Astrocyte of the cerebellum (primary cell): ENCODE data around the gene TGFBR3.
A peak's percentile ranks its signal among the peaks of the same experiment; 100 is the strongest.

ENCODE experiments used
- DNase-seq: peaks from one replicate; pipeline ENCODE4 v3.0.0-alpha.2; 2011; ENCODE audit warnings: low read depth
- H3K4me3 ChIP-seq: 2 replicates; pipeline ENCODE4 v1.5.1; 2011; ENCODE audit warnings: mild to moderate bottlenecking, low read depth, low read length, moderate library complexity
- in situ Hi-C: cut with HindIII; loops from 2 replicates; pipeline ENCODE4 v1.10.0; 2017; ENCODE audit warnings: low sequenced_read_pairs
- TF ChIP-seq, protein P1 (sequence below): IDR thresholded peaks from 2 replicates; pipeline ENCODE4 v1.5.1; 2012; ENCODE audit warnings: low read length, low read depth, moderate library complexity, mild to moderate bottlenecking; ENCODE audit errors: missing control alignments

Gene TGFBR3

DNA sequence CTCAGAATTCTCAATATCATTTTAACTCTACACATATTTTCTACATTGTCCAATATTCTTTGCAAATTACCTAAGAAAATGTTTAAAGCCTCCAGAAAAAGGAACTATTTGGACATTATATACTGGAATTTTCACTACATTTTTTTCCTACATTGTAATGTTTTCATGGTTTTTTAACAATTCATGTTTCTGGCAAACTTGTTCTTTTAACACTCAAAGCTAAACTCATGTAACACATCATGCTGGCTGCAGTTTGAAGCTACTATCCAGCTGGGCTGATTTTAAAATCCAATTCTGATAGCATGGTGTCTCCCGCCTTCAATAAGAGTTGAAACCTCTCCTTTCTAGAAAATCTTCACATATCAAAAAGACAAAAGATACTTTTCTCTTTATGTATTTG is 52.0 kb downstream of the TGFBR3 start:
- TF ChIP-seq, protein P1, sequence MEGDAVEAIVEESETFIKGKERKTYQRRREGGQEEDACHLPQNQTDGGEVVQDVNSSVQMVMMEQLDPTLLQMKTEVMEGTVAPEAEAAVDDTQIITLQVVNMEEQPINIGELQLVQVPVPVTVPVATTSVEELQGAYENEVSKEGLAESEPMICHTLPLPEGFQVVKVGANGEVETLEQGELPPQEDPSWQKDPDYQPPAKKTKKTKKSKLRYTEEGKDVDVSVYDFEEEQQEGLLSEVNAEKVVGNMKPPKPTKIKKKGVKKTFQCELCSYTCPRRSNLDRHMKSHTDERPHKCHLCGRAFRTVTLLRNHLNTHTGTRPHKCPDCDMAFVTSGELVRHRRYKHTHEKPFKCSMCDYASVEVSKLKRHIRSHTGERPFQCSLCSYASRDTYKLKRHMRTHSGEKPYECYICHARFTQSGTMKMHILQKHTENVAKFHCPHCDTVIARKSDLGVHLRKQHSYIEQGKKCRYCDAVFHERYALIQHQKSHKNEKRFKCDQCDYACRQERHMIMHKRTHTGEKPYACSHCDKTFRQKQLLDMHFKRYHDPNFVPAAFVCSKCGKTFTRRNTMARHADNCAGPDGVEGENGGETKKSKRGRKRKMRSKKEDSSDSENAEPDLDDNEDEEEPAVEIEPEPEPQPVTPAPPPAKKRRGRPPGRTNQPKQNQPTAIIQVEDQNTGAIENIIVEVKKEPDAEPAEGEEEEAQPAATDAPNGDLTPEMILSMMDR: no peak
- no peak for DNase-seq
- no peak overlapping the region for H3K4me3 ChIP-seq
- in situ Hi-C loops: no loop called here

DNA sequence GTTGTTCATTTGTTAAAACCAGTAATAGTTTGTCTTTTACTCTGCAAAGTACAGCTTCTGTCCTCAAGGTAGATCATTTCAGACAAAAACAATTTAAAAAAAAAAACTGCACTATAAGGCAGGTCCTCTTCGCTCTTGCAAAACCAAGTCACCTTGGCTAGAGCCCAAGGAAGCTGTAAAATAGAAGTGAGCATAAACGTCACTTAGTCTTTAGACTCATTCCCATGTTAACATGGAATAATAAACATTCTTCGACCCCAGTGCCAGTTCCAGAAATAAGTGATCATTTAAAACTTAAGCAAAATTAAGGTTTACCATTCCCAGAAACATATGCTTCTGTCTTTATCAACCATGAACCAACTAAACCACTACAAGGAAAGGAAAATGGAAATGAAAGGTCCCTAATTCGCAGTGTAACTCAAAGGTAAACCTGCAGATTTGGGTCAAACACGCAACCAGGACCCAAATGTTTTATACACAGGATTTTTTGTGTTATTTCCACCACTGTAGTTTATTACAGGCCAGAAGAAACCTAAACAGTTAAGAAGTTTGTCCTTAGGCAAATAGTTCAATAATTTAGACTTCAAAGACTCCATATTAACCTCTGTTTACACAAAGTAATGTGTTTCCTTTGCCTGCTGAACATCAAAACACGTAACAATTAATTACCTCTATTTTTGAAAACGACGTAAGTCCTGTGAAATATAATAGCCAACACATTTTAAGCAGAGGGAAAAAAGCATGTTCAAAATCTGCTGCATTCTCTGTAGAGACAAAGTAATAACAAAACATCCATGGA is 54.6 kb downstream of the TGFBR3 start:
- H3K4me3 ChIP-seq: no peak overlapping the region
- in situ Hi-C loops: no loop called here
- TF ChIP-seq, protein P1: no peak
- no peak for DNase-seq

- peak; percentile 75 for DNase-seq
- no peak overlapping the region for H3K4me3 ChIP-seq
- in situ Hi-C loops: no loop called here
- TF ChIP-seq, protein P1: peak; percentile 70
Observed at GRCh38 chr1:91830242-91831131, 55.5 kb downstream of the TGFBR3 start.

GRCh38 chr1:91829293-91830153 is 56.4 kb downstream of the TGFBR3 start:
- no peak overlapping the region for H3K4me3 ChIP-seq
- no peak for DNase-seq
- in situ Hi-C loops: no loop called here
- TF ChIP-seq, protein P1: no peak

GRCh38 chr1:91828583-91829281 is 57.2 kb downstream of the TGFBR3 start:
- in situ Hi-C loops: no loop called here
- no peak for DNase-seq
- no peak overlapping the region for H3K4me3 ChIP-seq
- TF ChIP-seq, protein P1: no peak
